Loucy (cell line): ENCODE data around the gene STIM1.

Experiments used
- H2AFZ ChIP-seq: fragments of 200-600 bp; sonication (generic); 2 replicates; pipeline ENCODE4 v1.6.0; 2016; ENCODE audit warnings: antibody characterized with exemption, mild to moderate bottlenecking, low read length, moderate library complexity
- H3F3A ChIP-seq: fragments of 200-600 bp; 2 replicates; pipeline ENCODE4 v1.6.0; 2016; ENCODE audit warnings: antibody characterized with exemption, low read depth, mild to moderate bottlenecking
- H3K27me3 ChIP-seq: fragments of 200-600 bp; sonication (generic); 2 replicates; pipeline ENCODE4 v1.6.1; 2014; ENCODE audit warnings: low read length, mild to moderate bottlenecking; ENCODE audit not compliant: insufficient read depth, poor library complexity, severe bottlenecking
- H3K36me3 ChIP-seq: fragments of 200-600 bp; sonication (generic); 2 replicates; pipeline ENCODE4 v1.6.1; 2016; ENCODE audit warnings: low read length; ENCODE audit not compliant: insufficient read depth
- H3K4me1 ChIP-seq: fragments of 200-600 bp; sonication (generic); 2 replicates; pipeline ENCODE4 v1.5.1; 2014; ENCODE audit warnings: low read length, mild to moderate bottlenecking; ENCODE audit not compliant: insufficient read depth, poor library complexity, severe bottlenecking
- H3K4me2 ChIP-seq: fragments of 200-600 bp; sonication (generic); 2 replicates; pipeline ENCODE4 v1.6.0; 2014; ENCODE audit warnings: antibody characterized with exemption, low read length, low read depth, mild to moderate bottlenecking; ENCODE audit not compliant: poor library complexity, severe bottlenecking
- H3K4me3 ChIP-seq: fragments of 200-600 bp; sonication (generic); 2 replicates; pipeline ENCODE4 v1.5.1; 2014; ENCODE audit warnings: low read length, mild to moderate bottlenecking, mixed read lengths; ENCODE audit not compliant: poor library complexity, severe bottlenecking
- H3K79me2 ChIP-seq: fragments of 200-600 bp; sonication (generic); 2 replicates; pipeline ENCODE4 v1.6.1; 2014; ENCODE audit warnings: low read length; ENCODE audit not compliant: insufficient read depth
- H3K9ac ChIP-seq: fragments of 200-600 bp; sonication (generic); 2 replicates; pipeline ENCODE4 v1.6.0; 2014; ENCODE audit warnings: mild to moderate bottlenecking, low read depth, low read length, moderate library complexity; ENCODE audit not compliant: poor library complexity, severe bottlenecking
- H3K9me2 ChIP-seq: fragments of 200-600 bp; sonication (generic); replicated peaks from 2 replicates; pipeline ENCODE4 v1.6.1; 2016; ENCODE audit warnings: low read depth, low read length, mixed read lengths
- H3K9me3 ChIP-seq: fragments of 200-600 bp; sonication (generic); 2 replicates; pipeline ENCODE4 v1.6.1; 2014; ENCODE audit warnings: mild to moderate bottlenecking, antibody characterized with exemption, low read length, low read depth; ENCODE audit not compliant: insufficient read depth
- H4K20me1 ChIP-seq: fragments of 200-600 bp; sonication (generic); 2 replicates; pipeline ENCODE4 v1.6.0; 2014; ENCODE audit warnings: antibody characterized with exemption, low read length, mild to moderate bottlenecking; ENCODE audit not compliant: insufficient read depth, poor library complexity, severe bottlenecking
- CTCF ChIP-seq: fragments of 200-600 bp; sonication (generic); conservative IDR thresholded peaks from 2 replicates; pipeline ENCODE4 v1.5.1; 2014; ENCODE audit warnings: mild to moderate bottlenecking, antibody characterized with exemption, low read length
- EZH2phosphoT487 ChIP-seq: fragments of 200-600 bp; IDR thresholded peaks from 2 replicates; pipeline ENCODE4 v1.6.1; 2018; ENCODE audit warnings: antibody characterized with exemption, mild to moderate bottlenecking, moderate library complexity, borderline replicate concordance

The STIM1 gene

GRCh38 chr11:4084406-4085125 is 229.1 kb downstream of the STIM1 start:
- Histone ChIP-seq H3K9me2 (no peaks in the 10 kb centered on the region), H3K9ac (no peak overlapping the region), H3K4me1 (peaks cover 13% of the 10 kb centered on the region), H3K36me3 (peaks cover 82% of the 10 kb centered on the region; the same call in 1 of the 2 replicates), H3K27me3 (no peaks in the 10 kb centered on the region), H3F3A (no peaks in the 10 kb centered on the region), H2AFZ (no peak overlapping the region), H3K79me2 (no peaks in the 10 kb centered on the region), H3K4me3 (no peak overlapping the region), H3K9me3 (no peaks in the 10 kb centered on the region), H4K20me1 (no peaks in the 10 kb centered on the region), H3K4me2 (no peak overlapping the region)
- TF ChIP-seq EZH2phosphoT487 = no peak
- TF ChIP-seq CTCF = no peak

GRCh38 chr11:4085575-4085974 is 230.1 kb downstream of the STIM1 start:
- no peaks in the 10 kb centered on the region for H3K9me3 ChIP-seq
- H4K20me1 ChIP-seq = no peaks in the 10 kb centered on the region
- H3F3A ChIP-seq = no peaks in the 10 kb centered on the region
- no peaks in the 10 kb centered on the region for H3K9me2 ChIP-seq
- H3K27me3 ChIP-seq = no peaks in the 10 kb centered on the region
- no peaks in the 10 kb centered on the region for H3K79me2 ChIP-seq
- H3K4me2 ChIP-seq = no peak overlapping the region
- H3K36me3 ChIP-seq = peaks cover 90% of the 10 kb centered on the region; the same call in 1 of the 2 replicates
- H3K9ac ChIP-seq = no peak overlapping the region
- no peak overlapping the region for H2AFZ ChIP-seq
- H3K4me1 ChIP-seq = peaks cover 13% of the 10 kb centered on the region
- TF ChIP-seq EZH2phosphoT487 = no peak
- no peak for TF ChIP-seq CTCF
- H3K4me3 ChIP-seq = no peak overlapping the region

GRCh38 chr11:4086575-4087353 is 231.3 kb downstream of the STIM1 start:
- Histone ChIP-seq H3K4me1 (peaks cover 13% of the 10 kb centered on the region), H3K36me3 (peaks cover 90% of the 10 kb centered on the region; the same call in 1 of the 2 replicates), H3K4me3 (no peak overlapping the region), H3K9me3 (no peaks in the 10 kb centered on the region), H3K27me3 (no peaks in the 10 kb centered on the region), H3K9ac (no peak overlapping the region), H3F3A (no peaks in the 10 kb centered on the region), H2AFZ (no peak overlapping the region), H3K9me2 (no peaks in the 10 kb centered on the region), H3K4me2 (peak overlapping the region; percentile 32), H3K79me2 (no peaks in the 10 kb centered on the region), H4K20me1 (no peaks in the 10 kb centered on the region)
- TF ChIP-seq CTCF (no peak), EZH2phosphoT487 (no peak)
